Prostate gland (tissue), 2 donors: Measurements from ENCODE around the gene USP17L15.
"Not testable (repeated sequence)": the region's sequence is repeated elsewhere in the genome, so short reads cannot be mapped to it uniquely, and the experiment has no call there.

ENCODE experiments used
- POLR2A ChIP-seq: fragments of 450-650 bp; IDR thresholded peaks from one replicate; pipeline ENCODE4 v1.6.1; 2016; ENCODE audit warnings: antibody characterized with exemption, mild to moderate bottlenecking
- TF ChIP-seq, protein P1 (sequence below), 4 experiments: fragments of 200-600 bp in 2 of 4; fragments of 450-650 bp in 2 of 4; sonication (generic) in 2 of 4; IDR thresholded peaks; 1 replicate in 3 of 4; 2 replicates in 1 of 4; pipeline ENCODE4 v1.5.1; 2016 to 2019; ENCODE audit warnings: antibody characterized with exemption in 4 of 4, mild to moderate bottlenecking in 2 of 4, moderate library complexity in 2 of 4

GRCh38 chr4:9219852-9220251 lies 14.3 kb upstream of the USP17L15 start, which contains the start of gene USP17L12:
- TF ChIP-seq POLR2A = not testable (repeated sequence)
- TF ChIP-seq, protein P1, sequence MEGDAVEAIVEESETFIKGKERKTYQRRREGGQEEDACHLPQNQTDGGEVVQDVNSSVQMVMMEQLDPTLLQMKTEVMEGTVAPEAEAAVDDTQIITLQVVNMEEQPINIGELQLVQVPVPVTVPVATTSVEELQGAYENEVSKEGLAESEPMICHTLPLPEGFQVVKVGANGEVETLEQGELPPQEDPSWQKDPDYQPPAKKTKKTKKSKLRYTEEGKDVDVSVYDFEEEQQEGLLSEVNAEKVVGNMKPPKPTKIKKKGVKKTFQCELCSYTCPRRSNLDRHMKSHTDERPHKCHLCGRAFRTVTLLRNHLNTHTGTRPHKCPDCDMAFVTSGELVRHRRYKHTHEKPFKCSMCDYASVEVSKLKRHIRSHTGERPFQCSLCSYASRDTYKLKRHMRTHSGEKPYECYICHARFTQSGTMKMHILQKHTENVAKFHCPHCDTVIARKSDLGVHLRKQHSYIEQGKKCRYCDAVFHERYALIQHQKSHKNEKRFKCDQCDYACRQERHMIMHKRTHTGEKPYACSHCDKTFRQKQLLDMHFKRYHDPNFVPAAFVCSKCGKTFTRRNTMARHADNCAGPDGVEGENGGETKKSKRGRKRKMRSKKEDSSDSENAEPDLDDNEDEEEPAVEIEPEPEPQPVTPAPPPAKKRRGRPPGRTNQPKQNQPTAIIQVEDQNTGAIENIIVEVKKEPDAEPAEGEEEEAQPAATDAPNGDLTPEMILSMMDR (IDR thresholded peaks at IDR 0.05) = not testable (repeated sequence)
